H9 (cell line): ENCODE results near the gene LTK. TPM values are rescaled to one million over a fixed set of nuclear protein-coding genes. Genes with fewer than 3 reads are reported as not detected.

Experiments used
- DNase-seq: peaks from one replicate; pipeline ENCODE4 v3.0.0-alpha.2; 2017
- H2AFZ ChIP-seq: one replicate; pipeline ENCODE4 v1.6.1; 2013; ENCODE audit warnings: mild to moderate bottlenecking, low read length, control low read depth, moderate library complexity
- H2AK5ac ChIP-seq: 2 replicates; pipeline ENCODE4 v1.6.1; 2013; ENCODE audit warnings: low read length, control low read depth, mixed read lengths; ENCODE audit not compliant: insufficient read length
- H2BK120ac ChIP-seq: one replicate; pipeline ENCODE4 v1.6.1; 2013; ENCODE audit warnings: low read depth, mild to moderate bottlenecking, low read length, control low read depth, inconsistent platforms; ENCODE audit not compliant: poor library complexity, severe bottlenecking
- H2BK12ac ChIP-seq: 2 replicates; pipeline ENCODE4 v1.6.1; 2013; ENCODE audit warnings: low read length, control low read depth, mixed read lengths, low read depth; ENCODE audit not compliant: insufficient read length
- H2BK15ac ChIP-seq: 2 replicates; pipeline ENCODE4 v1.6.1; 2013; ENCODE audit warnings: low read depth, low read length, control low read depth
- H2BK20ac ChIP-seq: one replicate; pipeline ENCODE4 v1.6.1; 2013; ENCODE audit warnings: low read depth, mild to moderate bottlenecking, low read length, control low read depth, inconsistent platforms; ENCODE audit not compliant: poor library complexity, severe bottlenecking
- H2BK5ac ChIP-seq: 2 replicates; pipeline ENCODE4 v1.6.1; 2013; ENCODE audit warnings: low read length, control low read depth, mixed read lengths; ENCODE audit not compliant: insufficient read length
- H3K14ac ChIP-seq: 2 replicates; pipeline ENCODE4 v1.6.1; 2013; ENCODE audit warnings: low read length, control low read depth; ENCODE audit not compliant: insufficient read depth
- H3K18ac ChIP-seq: 2 replicates; pipeline ENCODE4 v1.6.1; 2013; ENCODE audit warnings: low read depth, mild to moderate bottlenecking, mixed read lengths, low read length, control low read depth; ENCODE audit not compliant: insufficient read length
- H3K23ac ChIP-seq: 2 replicates; pipeline ENCODE4 v1.6.1; 2013; ENCODE audit warnings: low read length, control low read depth, mixed read lengths, low read depth; ENCODE audit not compliant: insufficient read length
- H3K23me2 ChIP-seq: 2 replicates; pipeline ENCODE4 v1.6.1; 2013; ENCODE audit warnings: low read depth, mild to moderate bottlenecking, mixed read lengths, low read length, control low read depth; ENCODE audit not compliant: insufficient read length, poor library complexity, severe bottlenecking
- H3K27ac ChIP-seq: 2 replicates; pipeline ENCODE4 v1.5.1; 2013; ENCODE audit warnings: low read length, control low read depth, mixed read lengths, low read depth; ENCODE audit not compliant: insufficient read length
- H3K27me3 ChIP-seq: 2 replicates; pipeline ENCODE4 v1.6.1; 2013; ENCODE audit warnings: low read length, control low read depth, inconsistent platforms; ENCODE audit not compliant: insufficient read depth
- H3K4ac ChIP-seq: 2 replicates; pipeline ENCODE4 v1.6.1; 2013; ENCODE audit warnings: low read depth, mild to moderate bottlenecking, control low read depth, inconsistent platforms, low read length, moderate library complexity
- H3K4me1 ChIP-seq: 2 replicates; pipeline ENCODE4 v1.6.1; 2013; ENCODE audit warnings: low read length, control low read depth, inconsistent platforms; ENCODE audit not compliant: insufficient read depth
- H3K4me2 ChIP-seq: 2 replicates; pipeline ENCODE4 v1.6.1; 2013; ENCODE audit warnings: low read length, control low read depth, mixed read lengths; ENCODE audit not compliant: insufficient read length, insufficient read depth
- H3K56ac ChIP-seq: 2 replicates; pipeline ENCODE4 v1.6.1; 2013; ENCODE audit warnings: low read depth, mild to moderate bottlenecking, mixed read lengths, low read length, control low read depth; ENCODE audit not compliant: insufficient read length
- H3K79me1 ChIP-seq: 2 replicates; pipeline ENCODE4 v1.6.1; 2013; ENCODE audit warnings: low read depth, mild to moderate bottlenecking, moderate library complexity, low read length, control low read depth, inconsistent platforms; ENCODE audit not compliant: insufficient read depth, poor library complexity, severe bottlenecking
- H3K79me2 ChIP-seq: 2 replicates; pipeline ENCODE4 v1.6.1; 2013; ENCODE audit warnings: low read length, control low read depth, inconsistent platforms; ENCODE audit not compliant: insufficient read depth
- H3K9ac ChIP-seq: 2 replicates; pipeline ENCODE4 v1.6.1; 2013; ENCODE audit warnings: low read length, control low read depth, mixed read lengths; ENCODE audit not compliant: insufficient read length; ENCODE audit errors: extremely low read depth
- H3K9me3 ChIP-seq: one replicate; pipeline ENCODE4 v1.6.1; 2013; ENCODE audit warnings: low read depth, low read length, inconsistent platforms; ENCODE audit not compliant: control insufficient read depth
- H3T11ph ChIP-seq: one replicate; pipeline ENCODE4 v1.6.1; 2013; ENCODE audit warnings: mild to moderate bottlenecking, low read length, control low read depth, inconsistent platforms
- H4K20me1 ChIP-seq: one replicate; pipeline ENCODE4 v1.6.1; 2013; ENCODE audit not compliant: control insufficient read depth, insufficient read length, insufficient read depth
- H4K5ac ChIP-seq: 2 replicates; pipeline ENCODE4 v1.6.1; 2013; ENCODE audit warnings: low read depth, mild to moderate bottlenecking, mixed read lengths, low read length, control low read depth; ENCODE audit not compliant: insufficient read length
- H4K8ac ChIP-seq: replicated peaks from 2 replicates; pipeline ENCODE4 v1.6.1; 2013; ENCODE audit warnings: low read length, control low read depth, mixed read lengths, low read depth; ENCODE audit not compliant: insufficient read length
- H4K91ac ChIP-seq: 2 replicates; pipeline ENCODE4 v1.6.1; 2013; ENCODE audit warnings: low read depth, mild to moderate bottlenecking, moderate library complexity, mixed read lengths, low read length, control low read depth; ENCODE audit not compliant: insufficient read length
- H3K27ac Mint-ChIP-seq, 3 experiments: 2 replicates in 2 of 3; 3 replicates in 1 of 3; pipeline ENCODE4 v1.8.0; 2020 to 2021; ENCODE audit warnings: mixed read lengths in 3 of 3, mild to moderate bottlenecking in 1 of 3, moderate library complexity in 1 of 3
- H3K27me3 Mint-ChIP-seq: 2 replicates; pipeline ENCODE4 v1.8.0; 2021; ENCODE audit warnings: low read depth, mild to moderate bottlenecking, moderate library complexity, mixed read lengths
- H3K36me3 Mint-ChIP-seq, 3 experiments: 2 replicates in 2 of 3; 3 replicates in 1 of 3; pipeline ENCODE4 v1.8.0; 2020 to 2021; ENCODE audit warnings: low read depth in 3 of 3, mixed read lengths in 3 of 3; ENCODE audit not compliant: insufficient read depth in 1 of 3
- H3K4me1 Mint-ChIP-seq, 2 experiments: 2 replicates each; pipeline ENCODE4 v1.8.0; 2020; ENCODE audit warnings: mixed read lengths in 2 of 2
- H3K4me3 Mint-ChIP-seq, 2 experiments: 2 replicates in 1 of 2; 3 replicates in 1 of 2; pipeline ENCODE4 v1.8.0; 2020 to 2021; ENCODE audit warnings: mild to moderate bottlenecking in 2 of 2, mixed read lengths in 2 of 2, moderate library complexity in 1 of 2
- H3K9me3 Mint-ChIP-seq, 2 experiments: 2 replicates in 1 of 2; 3 replicates in 1 of 2; pipeline ENCODE4 v1.8.0; 2020; ENCODE audit warnings: mild to moderate bottlenecking in 2 of 2, mixed read lengths in 2 of 2, moderate library complexity in 1 of 2
- CTCF ChIP-seq: fragments of 200-600 bp; sonication (generic); conservative IDR thresholded peaks from 3 replicates; pipeline ENCODE4 v1.8.0; 2021; ENCODE audit warnings: antibody characterized with exemption, mild to moderate bottlenecking
- WGBS: extraction: QIAGEN DNeasy Blood & Tissue Kit; methylation state at CpG from one replicate; pipeline ENCODE4 v1.1.7; 2013; ENCODE audit warnings: missing lambda C conversion rate, low lambda C conversion rate, mixed read lengths; ENCODE audit not compliant: insufficient read length; ENCODE audit errors: extremely low coverage; 5-methylcytosine and 5-hydroxymethylcytosine counted together
- total RNA-seq: library from RNA; stranded (reverse); gene quantifications from 2 replicates; pipeline ENCODE4 v1.2.1, GENCODE V29; 2021

The LTK gene
- total RNA-seq, 1 experiment from 2014 or later = 0.31 TPM

- Mint-ChIP-seq H3K4me3 (no peak overlapping the region), H3K36me3 (no peaks in the 10 kb centered on the region; a peak in 1 of 7 replicates), H3K27ac (no peak overlapping the region), H3K27me3 (peaks cover 98% of the 10 kb centered on the region), H3K4me1 (peaks cover 12 to 21% of the 10 kb centered on the region in 2 experiments), H3K9me3 (no peaks in the 10 kb centered on the region; a peak in 2 of 5 replicates)
- no peak for DNase-seq
- Histone ChIP-seq H3K56ac (no peak overlapping the region), H2BK12ac (no peak overlapping the region), H4K8ac (no peak overlapping the region), H2BK15ac (no peak overlapping the region), H3K79me2 (no peaks in the 10 kb centered on the region), H3K23me2 (peaks cover under 1% of the 10 kb centered on the region), H3K23ac (no peak overlapping the region), H2BK5ac (no peak overlapping the region), H3T11ph (no peak overlapping the region), H2BK20ac (no peak overlapping the region), H3K79me1 (no peaks in the 10 kb centered on the region), H2AFZ (no peak overlapping the region), H3K9me3 (no peaks in the 10 kb centered on the region), H4K20me1 (no peaks in the 10 kb centered on the region), H2AK5ac (no peak overlapping the region), H2BK120ac (no peak overlapping the region), H3K14ac (no peak overlapping the region; the same call in 1 of the 2 replicates), H3K9ac (no peak overlapping the region), H3K4me1 (no peaks in the 10 kb centered on the region), H3K27ac (no peak overlapping the region), H3K4ac (no peak overlapping the region), H3K18ac (no peak overlapping the region), H3K4me2 (no peak overlapping the region), H4K91ac (no peak overlapping the region), H4K5ac (no peak overlapping the region), H3K27me3 (peaks cover 52% of the 10 kb centered on the region)
- TF ChIP-seq CTCF = no peak
- WGBS = no CpG with 5 or more reads among the region's 7 CpGs
Observed at GRCh38 chr15:41507820-41508290, 5.8 kb downstream of the LTK start.
